HG03575 (cell line): ENCODE results near the gene PKNOX2.
"Not testable (repeated sequence)": the region's sequence is repeated elsewhere in the genome, so short reads cannot be mapped to it uniquely, and the experiment has no call there.

ENCODE experiments used
- ATAC-seq: cut with Tn5 transposase; IDR thresholded peaks from one replicate; pipeline ENCODE4 v1.9.1; 2021; ENCODE audit not compliant: unreplicated experiment, insufficient number of reproducible peaks, low FRiP score; ENCODE audit errors: extremely low read depth

Gene PKNOX2

GRCh38 chr11:125193416-125193726, 28.8 kb downstream of the PKNOX2 start:
- ATAC-seq: no peak

- no peak for ATAC-seq
These were observed 29.3 kb downstream of the PKNOX2 start for GRCh38 chr11:125193841-125194240.

GRCh38 chr11:125199915-125200314, 35.4 kb downstream of the PKNOX2 start:
- no peak for ATAC-seq

GRCh38 chr11:125200441-125200840, 35.9 kb downstream of the PKNOX2 start:
- ATAC-seq: no peak

- ATAC-seq: no peak
These were observed 37.1 kb downstream of the PKNOX2 start for GRCh38 chr11:125201525-125202141.

GRCh38 chr11:125202362-125202880, 37.9 kb downstream of the PKNOX2 start:
- no peak for ATAC-seq

GRCh38 chr11:125202977-125203376, 38.4 kb downstream of the PKNOX2 start:
- no peak for ATAC-seq

- no peak for ATAC-seq
These were observed 43.4 kb downstream of the PKNOX2 start for GRCh38 chr11:125207866-125208425.

- no peak for ATAC-seq
These were observed 45.5 kb downstream of the PKNOX2 start for GRCh38 chr11:125210066-125210465.

GRCh38 chr11:125211191-125211947, 46.8 kb downstream of the PKNOX2 start:
- ATAC-seq: no peak

- no peak for ATAC-seq
These were observed 47.4 kb downstream of the PKNOX2 start for GRCh38 chr11:125211948-125212340.

- ATAC-seq: no peak
These were observed 50.3 kb downstream of the PKNOX2 start for GRCh38 chr11:125214601-125215565.

GRCh38 chr11:125215976-125216375, 51.4 kb downstream of the PKNOX2 start:
- no peak for ATAC-seq

GRCh38 chr11:125218336-125218735, 53.8 kb downstream of the PKNOX2 start:
- ATAC-seq: no peak

- no peak for ATAC-seq
These were observed 56.9 kb downstream of the PKNOX2 start for GRCh38 chr11:125221461-125221860.

- no peak for ATAC-seq
These were observed 57.9 kb downstream of the PKNOX2 start for GRCh38 chr11:125222494-125222893.

- not testable (repeated sequence) for ATAC-seq
These were observed 58.6 kb downstream of the PKNOX2 start for GRCh38 chr11:125223161-125223560.

- ATAC-seq: no peak
These were observed 59.4 kb downstream of the PKNOX2 start for GRCh38 chr11:125223901-125224361.

GRCh38 chr11:125224391-125225021, 60.0 kb downstream of the PKNOX2 start:
- no peak for ATAC-seq
